Myocyte (in vitro differentiated cells): ENCODE data around the gene FGGY. TPM values are rescaled to one million over a fixed set of nuclear protein-coding genes. Genes with fewer than 3 reads are reported as not detected.

Source experiments
- microRNA-seq: library from miRNA; unstranded; fragments of <30 nt; microRNA quantifications from one replicate; pipeline ENCODE4, GENCODE V29; 2016
- total RNA-seq: library from RNA; depleted of rRNA; stranded (reverse); fragments of >200 nt; gene quantifications from 2 replicates; pipeline ENCODE4 v1.2.3, GENCODE V29; 2014

Gene FGGY
- total RNA-seq, 1 donor from 2014 or later: 21.0 TPM

Small RNA genes lying within 50 kb of the gene (microRNA-seq; reads per million reads assigned to microRNA genes)
- gene MIR4711: not detected
